Measurements from ENCODE around the gene NGDN.

GRCh38 chr14:23523229-23524016 lies 53.9 kb downstream of the NGDN start:
- TF ChIP-seq CTCF (IDR thresholded peaks at IDR 0.05 in 8 of 11, conservative IDR thresholded peaks at IDR 0.05 in 3 of 11) (no peak), POLR2AphosphoS5 (IDR thresholded peaks at IDR 0.05) (no peak), POLR2A (IDR thresholded peaks at IDR 0.05) (no peak)

Data from spleen (tissue), 7 donors.